ENCODE data around the gene COPS6.

DNA sequence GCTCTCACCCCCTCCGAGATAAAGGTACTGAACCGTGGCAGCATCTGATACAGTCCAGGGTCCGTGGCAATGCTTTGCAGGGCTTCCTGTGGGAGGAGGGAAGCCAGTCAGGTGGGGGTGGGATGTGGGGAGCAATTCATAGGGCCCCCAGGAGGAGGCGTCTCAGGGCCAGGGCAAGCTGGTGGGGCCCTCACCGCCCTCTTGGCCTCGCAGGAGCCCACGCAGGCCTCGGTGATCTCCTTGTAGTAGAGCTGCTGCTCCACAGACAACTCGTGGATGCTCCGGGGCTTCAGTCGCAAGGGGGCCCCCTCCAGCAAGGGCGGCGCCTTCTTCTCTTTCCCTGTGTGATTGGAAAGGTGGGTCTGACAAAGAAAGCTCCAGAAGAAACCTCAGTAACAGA, 23.1 kb downstream of the COPS6 start:
- TF ChIP-seq TCF7L2 (IDR thresholded peaks at IDR 0.05; ENCODE audit: low read depth, low read length) (no peak), POLR2AphosphoS5 (IDR thresholded peaks at IDR 0.05; ENCODE audit: low read depth, low read length) (no peak)
- TF ChIP-seq, protein P1, sequence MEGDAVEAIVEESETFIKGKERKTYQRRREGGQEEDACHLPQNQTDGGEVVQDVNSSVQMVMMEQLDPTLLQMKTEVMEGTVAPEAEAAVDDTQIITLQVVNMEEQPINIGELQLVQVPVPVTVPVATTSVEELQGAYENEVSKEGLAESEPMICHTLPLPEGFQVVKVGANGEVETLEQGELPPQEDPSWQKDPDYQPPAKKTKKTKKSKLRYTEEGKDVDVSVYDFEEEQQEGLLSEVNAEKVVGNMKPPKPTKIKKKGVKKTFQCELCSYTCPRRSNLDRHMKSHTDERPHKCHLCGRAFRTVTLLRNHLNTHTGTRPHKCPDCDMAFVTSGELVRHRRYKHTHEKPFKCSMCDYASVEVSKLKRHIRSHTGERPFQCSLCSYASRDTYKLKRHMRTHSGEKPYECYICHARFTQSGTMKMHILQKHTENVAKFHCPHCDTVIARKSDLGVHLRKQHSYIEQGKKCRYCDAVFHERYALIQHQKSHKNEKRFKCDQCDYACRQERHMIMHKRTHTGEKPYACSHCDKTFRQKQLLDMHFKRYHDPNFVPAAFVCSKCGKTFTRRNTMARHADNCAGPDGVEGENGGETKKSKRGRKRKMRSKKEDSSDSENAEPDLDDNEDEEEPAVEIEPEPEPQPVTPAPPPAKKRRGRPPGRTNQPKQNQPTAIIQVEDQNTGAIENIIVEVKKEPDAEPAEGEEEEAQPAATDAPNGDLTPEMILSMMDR (IDR thresholded peaks at IDR 0.05) = no peak
- TF ChIP-seq, protein P2, sequence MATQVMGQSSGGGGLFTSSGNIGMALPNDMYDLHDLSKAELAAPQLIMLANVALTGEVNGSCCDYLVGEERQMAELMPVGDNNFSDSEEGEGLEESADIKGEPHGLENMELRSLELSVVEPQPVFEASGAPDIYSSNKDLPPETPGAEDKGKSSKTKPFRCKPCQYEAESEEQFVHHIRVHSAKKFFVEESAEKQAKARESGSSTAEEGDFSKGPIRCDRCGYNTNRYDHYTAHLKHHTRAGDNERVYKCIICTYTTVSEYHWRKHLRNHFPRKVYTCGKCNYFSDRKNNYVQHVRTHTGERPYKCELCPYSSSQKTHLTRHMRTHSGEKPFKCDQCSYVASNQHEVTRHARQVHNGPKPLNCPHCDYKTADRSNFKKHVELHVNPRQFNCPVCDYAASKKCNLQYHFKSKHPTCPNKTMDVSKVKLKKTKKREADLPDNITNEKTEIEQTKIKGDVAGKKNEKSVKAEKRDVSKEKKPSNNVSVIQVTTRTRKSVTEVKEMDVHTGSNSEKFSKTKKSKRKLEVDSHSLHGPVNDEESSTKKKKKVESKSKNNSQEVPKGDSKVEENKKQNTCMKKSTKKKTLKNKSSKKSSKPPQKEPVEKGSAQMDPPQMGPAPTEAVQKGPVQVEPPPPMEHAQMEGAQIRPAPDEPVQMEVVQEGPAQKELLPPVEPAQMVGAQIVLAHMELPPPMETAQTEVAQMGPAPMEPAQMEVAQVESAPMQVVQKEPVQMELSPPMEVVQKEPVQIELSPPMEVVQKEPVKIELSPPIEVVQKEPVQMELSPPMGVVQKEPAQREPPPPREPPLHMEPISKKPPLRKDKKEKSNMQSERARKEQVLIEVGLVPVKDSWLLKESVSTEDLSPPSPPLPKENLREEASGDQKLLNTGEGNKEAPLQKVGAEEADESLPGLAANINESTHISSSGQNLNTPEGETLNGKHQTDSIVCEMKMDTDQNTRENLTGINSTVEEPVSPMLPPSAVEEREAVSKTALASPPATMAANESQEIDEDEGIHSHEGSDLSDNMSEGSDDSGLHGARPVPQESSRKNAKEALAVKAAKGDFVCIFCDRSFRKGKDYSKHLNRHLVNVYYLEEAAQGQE (IDR thresholded peaks at IDR 0.05; ENCODE audit: insufficient read depth in 1 of 2, low read depth in 2 of 2, low read length in 1 of 2) = no peak
